ENCODE measurements around the gene CDIPT. TPM values are rescaled to one million over a fixed set of nuclear protein-coding genes. Genes with fewer than 3 reads are reported as not detected.

Gene CDIPT
- total and polyA plus RNA-seq, 2 of the 13 experiments (the other 11 are each of a cell fraction or from before 2014, with no cell fraction given): 54.9 to 97.5 TPM

- TF ChIP-seq E2F5 (CRISPR knock-in tag; conservative IDR thresholded peaks at IDR 0.05) (no peak), KDM5B (CRISPR knock-in tag; IDR thresholded peaks at IDR 0.05; ENCODE audit: borderline replicate concordance) (no peak; the same call in 1 of the 2 replicates), SMARCC2 (IDR thresholded peaks at IDR 0.05) (no peak), ZNF7 (CRISPR knock-in tag; IDR thresholded peaks at IDR 0.05) (0 out of 2 replicates have a peak, but pooled peaks have one; percentile 15), ZNF318 (CRISPR knock-in tag; IDR thresholded peaks at IDR 0.05) (no peak), ZBTB34 (CRISPR knock-in tag; IDR thresholded peaks at IDR 0.05) (no peak), UBTF (CRISPR knock-in tag; IDR thresholded peaks at IDR 0.05) (peak; percentile 45; the same call in 1 of the 2 replicates), TP53 (CRISPR knock-in tag; conservative IDR thresholded peaks at IDR 0.05) (no peak), ZNF570 (CRISPR knock-in tag; IDR thresholded peaks at IDR 0.05; ENCODE audit: borderline replicate concordance) (no peak)
These were observed 38.0 kb upstream of the CDIPT start (continued) for GRCh38 chr16:29900888-29901606.
